ENCODE measurements around the gene OR52H1. TPM values are rescaled to one million over a fixed set of nuclear protein-coding genes. Genes with fewer than 3 reads are reported as not detected.

Gene OR52H1
- total RNA-seq, 1 donor from 2014 or later, result not detected

GRCh38 chr11:5550440-5551095 lies 2.2 kb upstream of the OR52H1 start:
- intact Hi-C loops (cut with micrococcal nuclease), result loop anchor here (10.0 kb wide), 1 partner anchor 86 kb away; no protein-coding TSS in a partner anchor
- H3K27me3 ChIP-seq (ENCODE audit: low read depth), result no peaks in the 10 kb centered on the region
- TF ChIP-seq, protein P1, sequence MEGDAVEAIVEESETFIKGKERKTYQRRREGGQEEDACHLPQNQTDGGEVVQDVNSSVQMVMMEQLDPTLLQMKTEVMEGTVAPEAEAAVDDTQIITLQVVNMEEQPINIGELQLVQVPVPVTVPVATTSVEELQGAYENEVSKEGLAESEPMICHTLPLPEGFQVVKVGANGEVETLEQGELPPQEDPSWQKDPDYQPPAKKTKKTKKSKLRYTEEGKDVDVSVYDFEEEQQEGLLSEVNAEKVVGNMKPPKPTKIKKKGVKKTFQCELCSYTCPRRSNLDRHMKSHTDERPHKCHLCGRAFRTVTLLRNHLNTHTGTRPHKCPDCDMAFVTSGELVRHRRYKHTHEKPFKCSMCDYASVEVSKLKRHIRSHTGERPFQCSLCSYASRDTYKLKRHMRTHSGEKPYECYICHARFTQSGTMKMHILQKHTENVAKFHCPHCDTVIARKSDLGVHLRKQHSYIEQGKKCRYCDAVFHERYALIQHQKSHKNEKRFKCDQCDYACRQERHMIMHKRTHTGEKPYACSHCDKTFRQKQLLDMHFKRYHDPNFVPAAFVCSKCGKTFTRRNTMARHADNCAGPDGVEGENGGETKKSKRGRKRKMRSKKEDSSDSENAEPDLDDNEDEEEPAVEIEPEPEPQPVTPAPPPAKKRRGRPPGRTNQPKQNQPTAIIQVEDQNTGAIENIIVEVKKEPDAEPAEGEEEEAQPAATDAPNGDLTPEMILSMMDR (IDR thresholded peaks at IDR 0.05; ENCODE audit: borderline replicate concordance), result no peak
- no peak for DNase-seq
- no peaks in the 10 kb centered on the region for H3K4me1 ChIP-seq
- H3K27ac ChIP-seq (replicated peaks), result no peak overlapping the region
- no peaks in the 10 kb centered on the region for H3K36me3 ChIP-seq
- H3K9me3 ChIP-seq (replicated peaks), result no peaks in the 10 kb centered on the region
- H3K4me3 ChIP-seq, result no peak overlapping the region

GRCh38 chr11:5547982-5548381 lies 358 bp downstream of the OR52H1 start:
- no peaks in the 10 kb centered on the region for H3K9me3 ChIP-seq (replicated peaks)
- TF ChIP-seq, protein P1 (IDR thresholded peaks at IDR 0.05; ENCODE audit: borderline replicate concordance), result no peak
- no peak overlapping the region for H3K4me3 ChIP-seq
- no peaks in the 10 kb centered on the region for H3K27me3 ChIP-seq (ENCODE audit: low read depth)
- H3K4me1 ChIP-seq, result no peaks in the 10 kb centered on the region
- DNase-seq, result no peak
- no peaks in the 10 kb centered on the region for H3K36me3 ChIP-seq
- H3K27ac ChIP-seq (replicated peaks), result no peak overlapping the region
- intact Hi-C loops (cut with micrococcal nuclease), result no loop called here

DNA sequence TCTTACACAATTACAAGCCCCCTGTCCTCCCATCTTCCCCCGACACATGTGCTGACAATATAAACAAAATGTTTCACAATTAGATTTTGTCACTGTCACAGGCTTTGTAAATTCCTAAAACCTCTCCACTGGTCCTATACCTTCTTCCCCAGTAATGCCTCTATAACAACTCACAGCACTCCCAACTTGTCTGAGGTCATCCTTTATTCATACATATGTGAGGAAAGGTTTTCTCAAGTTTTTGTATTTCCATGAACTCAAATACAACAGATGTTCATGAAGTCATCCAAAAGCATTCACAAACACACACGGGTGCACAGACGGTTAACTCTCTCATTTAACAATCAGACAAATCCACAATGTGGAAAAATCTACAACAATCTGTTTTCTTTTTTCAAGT lies 1.9 kb downstream of the OR52H1 start:
- H3K27me3 ChIP-seq (ENCODE audit: low read depth), result no peaks in the 10 kb centered on the region
- H3K36me3 ChIP-seq, result no peaks in the 10 kb centered on the region
- no peaks in the 10 kb centered on the region for H3K9me3 ChIP-seq (replicated peaks)
- intact Hi-C loops (cut with micrococcal nuclease), result no loop called here
- H3K4me3 ChIP-seq, result no peak overlapping the region
- H3K27ac ChIP-seq (replicated peaks), result no peak overlapping the region
- H3K4me1 ChIP-seq, result no peaks in the 10 kb centered on the region
- no peak for DNase-seq
- TF ChIP-seq, protein P1 (IDR thresholded peaks at IDR 0.05; ENCODE audit: borderline replicate concordance), result no peak

GRCh38 chr11:5541427-5541826 lies 6.9 kb downstream of the OR52H1 start:
- DNase-seq, result no peak
- no peaks in the 10 kb centered on the region for H3K4me1 ChIP-seq
- no peaks in the 10 kb centered on the region for H3K27me3 ChIP-seq (ENCODE audit: low read depth)
- H3K36me3 ChIP-seq, result no peaks in the 10 kb centered on the region
- no peak overlapping the region for H3K27ac ChIP-seq (replicated peaks)
- peaks cover 4% of the 10 kb centered on the region for H3K9me3 ChIP-seq (replicated peaks)
- TF ChIP-seq, protein P1 (IDR thresholded peaks at IDR 0.05; ENCODE audit: borderline replicate concordance), result no peak
- H3K4me3 ChIP-seq, result no peak overlapping the region
- intact Hi-C loops (cut with micrococcal nuclease), result no loop called here

DNA sequence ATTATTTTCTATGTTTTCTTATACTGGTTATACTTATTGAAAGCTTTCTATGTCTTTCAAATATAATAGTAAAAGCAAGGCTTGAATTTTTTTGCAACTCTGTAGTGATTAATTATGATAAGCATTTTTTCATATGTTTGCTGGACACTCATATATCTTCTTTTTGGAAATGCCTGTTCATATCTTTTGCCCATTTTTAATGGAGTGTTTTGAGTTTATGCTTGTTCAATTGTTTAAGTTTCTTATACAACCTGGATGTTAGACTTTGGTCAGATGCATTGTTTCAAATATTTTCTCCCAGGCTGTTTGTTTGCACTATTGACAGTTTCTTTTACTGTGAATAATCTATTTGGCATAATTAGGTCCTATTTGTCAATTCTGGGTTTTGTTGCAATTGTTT lies 11.9 kb downstream of the OR52H1 start:
- intact Hi-C loops (cut with micrococcal nuclease), result no loop called here
- H3K27me3 ChIP-seq (ENCODE audit: low read depth), result no peaks in the 10 kb centered on the region
- no peaks in the 10 kb centered on the region for H3K4me1 ChIP-seq
- no peak for DNase-seq
- no peak overlapping the region for H3K27ac ChIP-seq (replicated peaks)
- no peaks in the 10 kb centered on the region for H3K36me3 ChIP-seq
- TF ChIP-seq, protein P1 (IDR thresholded peaks at IDR 0.05; ENCODE audit: borderline replicate concordance), result no peak
- peaks cover 6% of the 10 kb centered on the region for H3K9me3 ChIP-seq (replicated peaks)
- H3K4me3 ChIP-seq, result no peak overlapping the region
